ENCODE data around the gene KIAA2012.

Gene KIAA2012

GRCh38 chr2:202088777-202089176 lies 15.7 kb downstream of the KIAA2012 start:
- in situ Hi-C loops (cut with HindIII; ENCODE audit: low sequenced_read_pairs) = loop anchor here (5.0 kb wide), 1 partner anchor 36 kb away; no protein-coding TSS in a partner anchor
- DNase-seq (ENCODE audit: low read depth) = no peak
- no peak for TF ChIP-seq CTCF (IDR thresholded peaks at IDR 0.05; ENCODE audit: low read depth, low read length, missing control alignments)
- no peak overlapping the region for H3K4me3 ChIP-seq (ENCODE audit: low read depth, low read length)

DNA sequence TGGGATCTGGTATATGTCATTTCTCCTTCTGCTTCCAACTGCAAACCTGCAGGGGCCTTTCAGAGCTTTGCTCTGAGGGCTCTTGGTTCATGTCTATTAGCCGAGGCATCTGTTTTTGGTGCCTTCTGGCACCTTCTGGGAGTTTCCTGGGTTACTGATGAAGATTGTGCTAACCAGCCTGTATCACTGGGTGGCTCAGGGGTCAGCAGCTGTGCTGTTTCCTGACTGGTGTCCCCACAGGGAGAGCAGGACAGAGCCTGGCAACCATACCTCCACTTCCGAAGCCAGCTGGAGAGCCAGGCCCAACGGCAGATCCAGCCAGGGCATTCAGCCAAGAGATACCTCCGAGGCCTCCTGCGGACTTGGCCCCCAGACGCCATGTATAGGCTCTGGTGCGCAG lies 17.5 kb downstream of the KIAA2012 start:
- no peak for DNase-seq (ENCODE audit: low read depth)
- in situ Hi-C loops (cut with HindIII; ENCODE audit: low sequenced_read_pairs) = no loop called here
- no peak overlapping the region for H3K4me3 ChIP-seq (ENCODE audit: low read depth, low read length)
- TF ChIP-seq CTCF (IDR thresholded peaks at IDR 0.05; ENCODE audit: low read depth, low read length, missing control alignments) = no peak

- no peak for TF ChIP-seq CTCF (IDR thresholded peaks at IDR 0.05; ENCODE audit: low read depth, low read length, missing control alignments)
- in situ Hi-C loops (cut with HindIII; ENCODE audit: low sequenced_read_pairs) = no loop called here
- no peak for DNase-seq (ENCODE audit: low read depth)
Measured at GRCh38 chr2:202091476-202091875, 18.4 kb downstream of the KIAA2012 start.

DNA sequence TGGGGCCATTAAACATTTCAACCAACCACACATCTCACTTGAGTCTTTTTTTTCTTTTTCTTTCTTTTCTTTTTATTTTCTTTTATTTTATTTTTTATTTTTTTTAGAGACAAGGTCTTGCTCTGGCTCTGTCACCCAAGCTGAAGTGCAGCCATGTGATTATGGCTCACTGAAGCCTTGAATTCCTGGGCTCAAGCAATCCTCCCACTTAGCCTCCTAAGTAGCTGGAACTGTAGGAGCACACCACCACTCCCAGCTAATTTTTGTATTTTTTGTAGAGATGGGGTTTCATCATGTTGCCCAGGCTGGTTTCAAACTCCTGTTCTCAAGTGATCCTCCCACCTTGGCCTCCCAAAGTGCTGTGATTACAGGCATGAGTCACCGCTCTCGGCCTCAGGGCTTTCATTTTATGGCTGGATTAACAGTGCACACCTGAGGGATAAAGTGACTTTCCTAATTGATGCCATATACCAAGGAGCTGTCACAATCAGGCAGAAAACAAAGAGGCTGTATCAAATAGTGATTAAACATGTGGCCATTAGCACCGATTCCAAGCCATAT lies 21.5 kb downstream of the KIAA2012 start:
- no peak for TF ChIP-seq CTCF (IDR thresholded peaks at IDR 0.05; ENCODE audit: low read depth, low read length, missing control alignments)
- no peak for DNase-seq (ENCODE audit: low read depth)
- no peak overlapping the region for H3K4me3 ChIP-seq (ENCODE audit: low read depth, low read length)
- in situ Hi-C loops (cut with HindIII; ENCODE audit: low sequenced_read_pairs) = no loop called here

More at GRCh38 chr2:202091476-202091875, 18.4 kb downstream of the KIAA2012 start:
- no peak overlapping the region for H3K4me3 ChIP-seq (ENCODE audit: low read depth, low read length)

DNA sequence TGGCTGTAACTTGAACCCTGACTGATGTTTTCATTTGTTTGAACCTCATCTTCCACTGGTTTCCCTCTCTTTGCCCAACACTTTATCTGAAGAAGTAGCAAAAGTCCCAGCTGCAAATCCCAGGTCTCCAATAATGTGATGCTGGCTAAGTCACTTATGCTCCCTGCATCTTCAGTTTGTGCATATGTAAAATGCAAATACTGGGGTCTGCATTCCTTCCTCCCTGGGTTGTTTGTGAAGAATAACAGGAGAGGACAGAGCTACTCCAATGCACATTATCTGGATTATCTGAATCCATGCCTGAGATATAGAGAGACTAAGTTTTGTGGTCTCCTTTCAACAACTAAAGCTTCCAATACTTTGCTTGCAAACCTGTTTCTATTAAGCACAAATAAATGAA lies 22.2 kb downstream of the KIAA2012 start:
- no peak for DNase-seq (ENCODE audit: low read depth)
- TF ChIP-seq CTCF (IDR thresholded peaks at IDR 0.05; ENCODE audit: low read depth, low read length, missing control alignments) = no peak
- H3K4me3 ChIP-seq (ENCODE audit: low read depth, low read length) = no peak overlapping the region
- in situ Hi-C loops (cut with HindIII; ENCODE audit: low sequenced_read_pairs) = no loop called here

GRCh38 chr2:202096736-202097135 lies 23.7 kb downstream of the KIAA2012 start:
- TF ChIP-seq CTCF (IDR thresholded peaks at IDR 0.05; ENCODE audit: low read depth, low read length, missing control alignments) = no peak
- no peak overlapping the region for H3K4me3 ChIP-seq (ENCODE audit: low read depth, low read length)
- no peak for DNase-seq (ENCODE audit: low read depth)
- in situ Hi-C loops (cut with HindIII; ENCODE audit: low sequenced_read_pairs) = no loop called here
